H1 (cell line): ENCODE measurements around the gene NPTXR. TPM values are rescaled to one million over a fixed set of nuclear protein-coding genes. Genes with fewer than 3 reads are reported as not detected.

Experiments used
- CTCF ChIA-PET: fragments of 300-600 bp; sonication (Branson Sonifier 250); formaldehyde crosslinking; loops from one replicate; lab custom pipeline; 2021; ENCODE audit not compliant: partially characterized antibody; lab: Charles Lee
- POLR2A ChIA-PET: fragments of 300-600 bp; sonication (Branson Sonifier 250); formaldehyde crosslinking; loops from one replicate; lab custom pipeline; 2021; ENCODE audit warnings: inconsistent platforms; ENCODE audit not compliant: partially characterized antibody; lab: Charles Lee
- DNase-seq, 2 experiments: peaks; one replicate each; pipeline versions ENCODE4 v3.0.0 to v3.0.0-alpha.2; 2010 to 2022; ENCODE audit warnings: low spot score in 2 of 2, low read depth in 1 of 2, mixed read lengths in 1 of 2
- FAIRE-seq: peaks from 2 replicates; lab custom pipeline; 2011; peaks lifted over from hg19 to GRCh38; lab: Jason Lieb, UNC
- H2AFZ ChIP-seq: 2 replicates; pipeline ENCODE4 v1.8.1; 2012; ENCODE audit warnings: low read length, inconsistent platforms
- H2AK5ac ChIP-seq: 2 replicates; pipeline ENCODE4 v1.6.1; 2013; ENCODE audit warnings: low read depth, low read length
- H2BK120ac ChIP-seq: replicated peaks from 2 replicates; pipeline ENCODE3; 2013; ENCODE audit warnings: low read depth, low read length, inconsistent platforms
- H2BK12ac ChIP-seq: 2 replicates; pipeline ENCODE4 v1.6.1; 2013; ENCODE audit warnings: low read depth, low read length
- H2BK15ac ChIP-seq: 2 replicates; pipeline ENCODE4 v1.6.1; 2013; ENCODE audit warnings: low read length
- H2BK20ac ChIP-seq: 2 replicates; pipeline ENCODE4 v1.6.1; 2013; ENCODE audit warnings: low read length
- H2BK5ac ChIP-seq: 2 replicates; pipeline ENCODE4 v1.6.1; 2013; ENCODE audit warnings: low read depth, low read length
- H3K14ac ChIP-seq: 2 replicates; pipeline ENCODE4 v1.6.1; 2013; ENCODE audit warnings: inconsistent platforms; ENCODE audit not compliant: insufficient read length
- H3K18ac ChIP-seq: 2 replicates; pipeline ENCODE4 v1.6.1; 2013; ENCODE audit warnings: low read length; ENCODE audit errors: extremely low read depth
- H3K23ac ChIP-seq: 2 replicates; pipeline ENCODE4 v1.6.1; 2013; ENCODE audit warnings: inconsistent platforms; ENCODE audit not compliant: insufficient read length
- H3K23me2 ChIP-seq: 2 replicates; pipeline ENCODE4 v1.6.1; 2013; ENCODE audit warnings: low read depth, low read length
- H3K27ac ChIP-seq: 2 replicates; pipeline ENCODE4 v1.6.1; 2011; ENCODE audit warnings: low read depth, low read length, inconsistent platforms
- H3K27me3 ChIP-seq, 4 experiments: replicated peaks in 1 of 4; 1 replicate in 1 of 4; 2 replicates in 3 of 4; pipeline versions ENCODE4 v1.6.1 to v1.8.1; 2011 to 2013; ENCODE audit warnings: low read length in 3 of 4, mild to moderate bottlenecking in 3 of 4, inconsistent platforms in 2 of 4, mixed read lengths in 2 of 4, moderate library complexity in 1 of 4; ENCODE audit not compliant: control insufficient read depth in 3 of 4, insufficient read depth in 3 of 4; ENCODE audit errors: extremely low read depth in 1 of 4
- H3K36me3 ChIP-seq, 4 experiments: 2 replicates each; pipeline versions ENCODE4 v1.6.1 to v1.8.1; 2011 to 2013; ENCODE audit warnings: mild to moderate bottlenecking in 4 of 4, low read length in 3 of 4, moderate library complexity in 2 of 4, control low read depth in 1 of 4, inconsistent platforms in 1 of 4; ENCODE audit not compliant: insufficient read depth in 4 of 4, control insufficient read depth in 2 of 4
- H3K4ac ChIP-seq: replicated peaks from 2 replicates; pipeline ENCODE3; 2013; ENCODE audit warnings: low read length, low read depth, mixed read lengths, inconsistent platforms; ENCODE audit not compliant: insufficient read length
- H3K4me1 ChIP-seq, 4 experiments: replicated peaks in 1 of 4; 1 replicate in 1 of 4; 2 replicates in 3 of 4; pipeline versions ENCODE4 v1.6.1 to v1.8.1; 2011 to 2013; ENCODE audit warnings: low read length in 3 of 4, inconsistent platforms in 2 of 4, mixed read lengths in 1 of 4; ENCODE audit not compliant: insufficient read depth in 4 of 4, control insufficient read depth in 3 of 4
- H3K4me2 ChIP-seq, 2 experiments: 2 replicates each; pipeline versions ENCODE4 v1.6.1 to v1.8.1; 2011 to 2013; ENCODE audit warnings: low read depth in 2 of 2, low read length in 2 of 2, control low read depth in 1 of 2, inconsistent platforms in 1 of 2, mild to moderate bottlenecking in 1 of 2; ENCODE audit not compliant: insufficient read depth in 1 of 2
- H3K4me3 ChIP-seq, 4 experiments: fragments of 200-600, 300-600 bp in 1 of 4; sonication (generic), shearing (Covaris generic), sonication (Bioruptor Twin) in 1 of 4; 2 replicates each; pipeline versions ENCODE4 v1.5.1 to v1.8.1; 2011 to 2016; ENCODE audit warnings: low read length in 4 of 4, low read depth in 3 of 4, control low read depth in 2 of 4, inconsistent platforms in 2 of 4, mild to moderate bottlenecking in 2 of 4, mixed read lengths in 1 of 4, moderate library complexity in 1 of 4; ENCODE audit not compliant: insufficient read depth in 2 of 4; ENCODE audit errors: extremely low read depth in 1 of 4
- H3K56ac ChIP-seq: replicated peaks from 2 replicates; pipeline ENCODE3; 2013; ENCODE audit warnings: low read depth, mild to moderate bottlenecking, mixed read lengths, low read length, inconsistent platforms; ENCODE audit not compliant: insufficient read length
- H3K79me1 ChIP-seq: 2 replicates; pipeline ENCODE4 v1.6.1; 2013; ENCODE audit warnings: low read depth, low read length, control low read depth
- H3K79me2 ChIP-seq, 2 experiments: 2 replicates each; pipeline versions ENCODE4 v1.6.1 to v1.8.1; 2012 to 2013; ENCODE audit warnings: low read length in 2 of 2, mild to moderate bottlenecking in 2 of 2, inconsistent platforms in 1 of 2; ENCODE audit not compliant: insufficient read depth in 2 of 2, control insufficient read depth in 1 of 2
- H3K9ac ChIP-seq, 4 experiments: replicated peaks in 1 of 4; 1 replicate in 1 of 4; 2 replicates in 3 of 4; pipeline versions ENCODE4 v1.6.1 to v1.8.1; 2011 to 2013; ENCODE audit warnings: low read depth in 3 of 4, low read length in 3 of 4, control low read depth in 2 of 4, mild to moderate bottlenecking in 2 of 4, moderate library complexity in 2 of 4, inconsistent platforms in 1 of 4; ENCODE audit errors: extremely low read depth in 1 of 4
- H3K9me3 ChIP-seq, 2 experiments: 2 replicates each; pipeline versions ENCODE4 v1.6.1 to v1.8.1; 2012 to 2013; ENCODE audit warnings: mild to moderate bottlenecking in 2 of 2, moderate library complexity in 2 of 2, control low read depth in 1 of 2, inconsistent platforms in 1 of 2, low read depth in 1 of 2, low read length in 1 of 2, mixed read lengths in 1 of 2; ENCODE audit not compliant: insufficient read depth in 2 of 2
- H4K20me1 ChIP-seq, 2 experiments: replicated peaks in 1 of 2; 2 replicates each; pipeline versions ENCODE3 to v1.8.1; 2011 to 2013; ENCODE audit warnings: inconsistent platforms in 2 of 2, low read length in 2 of 2, mild to moderate bottlenecking in 1 of 2; ENCODE audit not compliant: insufficient read depth in 2 of 2, control insufficient read depth in 1 of 2
- H4K5ac ChIP-seq: 2 replicates; pipeline ENCODE4 v1.6.1; 2013; ENCODE audit warnings: low read length, low read depth, mixed read lengths, inconsistent platforms; ENCODE audit not compliant: insufficient read length
- H4K8ac ChIP-seq: 2 replicates; pipeline ENCODE4 v1.8.0; 2013; ENCODE audit warnings: mild to moderate bottlenecking, moderate library complexity, low read length, inconsistent platforms; ENCODE audit not compliant: insufficient read depth; ENCODE audit errors: extremely low read depth
- H4K91ac ChIP-seq: replicated peaks from 2 replicates; pipeline ENCODE3; 2013; ENCODE audit warnings: low read length, mixed read lengths, inconsistent platforms; ENCODE audit not compliant: insufficient read length
- JUN ChIP-seq: IDR thresholded peaks from 2 replicates; pipeline ENCODE4 v1.6.1; 2011; ENCODE audit warnings: low read depth, mild to moderate bottlenecking, improper control_type of control experiment, low read length
- PHF8 ChIP-seq: fragments of 200-600 bp; sonication (generic); conservative IDR thresholded peaks from 2 replicates; pipeline ENCODE4 v1.7.1; 2012; ENCODE audit warnings: low read depth, mild to moderate bottlenecking, inconsistent platforms, low read length, moderate library complexity
- POLR2A ChIP-seq, 2 experiments: IDR thresholded peaks; 1 replicate in 1 of 2; 2 replicates in 1 of 2; pipeline ENCODE4 v1.6.1; 2011; ENCODE audit warnings: low read depth in 2 of 2, low read length in 2 of 2, mild to moderate bottlenecking in 2 of 2; ENCODE audit errors: control extremely low read depth in 1 of 2
- SP1 ChIP-seq: IDR thresholded peaks from 2 replicates; pipeline ENCODE4 v1.6.1; 2011; ENCODE audit warnings: low read depth, low read length
- WGBS, 2 experiments: shearing (Covaris generic) in 1 of 2; methylation state at CpG; one replicate each; pipeline versions ENCODE4 v1.1.6 to v1.1.7; 2013 to 2015; ENCODE audit warnings: low lambda C conversion rate in 2 of 2, mixed read lengths in 2 of 2, inconsistent platforms in 1 of 2, low coverage in 1 of 2, missing lambda C conversion rate in 1 of 2; ENCODE audit not compliant: insufficient replicate concordance in 2 of 2, insufficient coverage in 1 of 2, insufficient read length in 1 of 2; ENCODE audit errors: extremely low coverage in 1 of 2, missing lambda C conversion rate in 1 of 2; 5-methylcytosine and 5-hydroxymethylcytosine counted together
- polyA plus RNA-seq, 7 experiments: library from polyadenylated mRNA; depleted of rRNA in 3 of 7; stranded (reverse) in 5 of 7; unstranded in 2 of 7; fragments of >200 nt in 5 of 7; fragments of 200-250 nt in 2 of 7; gene quantifications; 1 replicate in 5 of 7; 2 replicates in 1 of 7; 4 replicates in 1 of 7; pipeline versions ENCODE4 v1.2.1 to v1.2.3, GENCODE V29; 2011 to 2013; ENCODE audit warnings: missing spikeins in 2 of 7, mixed read lengths in 2 of 7
- total RNA-seq: library from RNA; stranded (reverse); fragmentation: NEBNext Ultra II Directional; extraction: Animal tissue kit (Norgen Biotek cat#: 25700); gene quantifications from 2 replicates; pipeline ENCODE4 v1.2.1, GENCODE V29; 2021
- TF ChIP-seq, protein P1 (sequence below): IDR thresholded peaks from 2 replicates; pipeline ENCODE4 v1.6.1; 2012; ENCODE audit warnings: inconsistent platforms
- TF ChIP-seq, protein P2 (sequence below), 3 experiments: IDR thresholded peaks; 1 replicate in 2 of 3; 2 replicates in 1 of 3; pipeline versions ENCODE4 v1.5.1 to v1.6.1; 2011; ENCODE audit warnings: low read length in 3 of 3, mild to moderate bottlenecking in 3 of 3, inconsistent platforms in 2 of 3, low read depth in 1 of 3, moderate library complexity in 1 of 3; ENCODE audit not compliant: insufficient read depth in 1 of 3; ENCODE audit errors: control extremely low read depth in 1 of 3

Gene NPTXR
- total and polyA plus RNA-seq, 2 of the 8 experiments (the other 6 are each of a cell fraction or from before 2014, with no cell fraction given) = 3.7 to 6.4 TPM

DNA sequence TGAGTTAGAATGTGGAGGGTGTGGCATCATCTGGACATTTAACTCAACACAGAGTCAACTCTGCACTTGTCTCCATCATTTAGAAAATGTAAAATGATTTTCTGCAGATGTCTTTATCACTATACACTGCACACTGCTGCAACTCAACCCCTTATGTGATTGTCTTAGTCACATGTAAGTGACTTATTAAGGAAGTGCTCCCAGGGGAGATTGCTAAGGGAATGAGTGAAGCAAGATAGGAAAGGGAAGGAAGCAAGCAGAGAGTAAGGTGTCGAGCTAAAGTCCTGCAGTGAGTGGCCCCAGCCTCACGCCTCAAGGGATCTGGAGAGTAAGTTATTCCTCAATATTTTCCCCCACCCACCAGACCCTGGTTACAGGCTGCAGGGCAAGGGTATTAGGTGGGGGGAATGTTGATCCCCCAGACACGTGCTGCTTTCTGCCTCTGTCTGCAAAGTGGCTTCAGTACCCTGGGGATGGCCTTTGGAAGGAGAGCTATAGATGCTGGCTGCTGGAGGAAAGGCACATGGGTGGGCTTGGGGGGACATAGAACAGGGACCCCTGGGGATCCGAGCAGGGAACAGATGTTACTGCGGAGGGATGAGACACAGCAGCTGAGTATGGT lies 35.4 kb upstream of the NPTXR start:
- no peak for FAIRE-seq
- Histone ChIP-seq H3K36me3 (no peaks in the 10 kb centered on the region), H2BK120ac (no peak overlapping the region), H3K56ac (no peak overlapping the region), H3K18ac (no peak overlapping the region), H3K9ac (no peak overlapping the region), H2AK5ac (no peak overlapping the region), H4K5ac (no peak overlapping the region), H3K4me3 (no peak overlapping the region), H3K23me2 (no peaks in the 10 kb centered on the region), H3K4ac (no peak overlapping the region), H2BK12ac (no peak overlapping the region)
- POLR2A ChIA-PET = interaction anchor here (1.3 kb wide), 1 partner anchor 174 kb away, joined by 3 read pairs; no protein-coding TSS in a partner anchor
- 89% methylated on average over 5 of the region's 5 CpGs; no CpG with 5 or more reads in 1 of the 2 experiments for WGBS, 2 experiments
- TF ChIP-seq JUN (no peak), POLR2A (IDR thresholded peaks at IDR 0.05; ENCODE audit: control extremely low read depth in 1 of 2, low read depth in 2 of 2, low read length in 2 of 2) (no peak), PHF8 (no peak), SP1 (no peak)
- TF ChIP-seq, protein P1, sequence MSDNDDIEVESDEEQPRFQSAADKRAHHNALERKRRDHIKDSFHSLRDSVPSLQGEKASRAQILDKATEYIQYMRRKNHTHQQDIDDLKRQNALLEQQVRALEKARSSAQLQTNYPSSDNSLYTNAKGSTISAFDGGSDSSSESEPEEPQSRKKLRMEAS = no peak
- TF ChIP-seq, protein P2, sequence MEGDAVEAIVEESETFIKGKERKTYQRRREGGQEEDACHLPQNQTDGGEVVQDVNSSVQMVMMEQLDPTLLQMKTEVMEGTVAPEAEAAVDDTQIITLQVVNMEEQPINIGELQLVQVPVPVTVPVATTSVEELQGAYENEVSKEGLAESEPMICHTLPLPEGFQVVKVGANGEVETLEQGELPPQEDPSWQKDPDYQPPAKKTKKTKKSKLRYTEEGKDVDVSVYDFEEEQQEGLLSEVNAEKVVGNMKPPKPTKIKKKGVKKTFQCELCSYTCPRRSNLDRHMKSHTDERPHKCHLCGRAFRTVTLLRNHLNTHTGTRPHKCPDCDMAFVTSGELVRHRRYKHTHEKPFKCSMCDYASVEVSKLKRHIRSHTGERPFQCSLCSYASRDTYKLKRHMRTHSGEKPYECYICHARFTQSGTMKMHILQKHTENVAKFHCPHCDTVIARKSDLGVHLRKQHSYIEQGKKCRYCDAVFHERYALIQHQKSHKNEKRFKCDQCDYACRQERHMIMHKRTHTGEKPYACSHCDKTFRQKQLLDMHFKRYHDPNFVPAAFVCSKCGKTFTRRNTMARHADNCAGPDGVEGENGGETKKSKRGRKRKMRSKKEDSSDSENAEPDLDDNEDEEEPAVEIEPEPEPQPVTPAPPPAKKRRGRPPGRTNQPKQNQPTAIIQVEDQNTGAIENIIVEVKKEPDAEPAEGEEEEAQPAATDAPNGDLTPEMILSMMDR (IDR thresholded peaks at IDR 0.05; ENCODE audit: control extremely low read depth in 1 of 3, insufficient read depth in 1 of 3, low read depth in 1 of 3, low read length in 3 of 3) = no peak
- TF ChIP-seq, all 59 proteins: peak for 0
- no peak for DNase-seq
- Histone ChIP-seq H3K79me2 (no peaks in the 10 kb centered on the region), H3K27me3 (no peaks in the 10 kb centered on the region; a peak in 1 of 7 replicates), H3K79me1 (no peaks in the 10 kb centered on the region), H3K14ac (no peak overlapping the region), H2AFZ (no peak overlapping the region), H3K27ac (no peak overlapping the region), H3K4me2 (no peak overlapping the region), H3K4me1 (peaks cover 0 to 3% (median 0%) of the 10 kb centered on the region in 4 experiments; a peak in 1 of 7 replicates), H4K91ac (no peak overlapping the region), H2BK5ac (no peak overlapping the region), H3K9me3 (no peaks in the 10 kb centered on the region), H4K20me1 (no peaks in the 10 kb centered on the region), H2BK15ac (no peak overlapping the region), H2BK20ac (no peak overlapping the region), H4K8ac (no peak overlapping the region), H3K23ac (no peak overlapping the region)
- CTCF ChIA-PET = interaction anchor here (0.5 to 2.5 kb wide), 5 partner anchors 9 to 258 kb away, joined by 3 to 11 read pairs (median 4); no protein-coding TSS in a partner anchor
